Measurements from ENCODE around the gene CADM2.

GRCh38 chr3:84998545-84998944 lies 39.8 kb downstream of the CADM2 start:
- TF ChIP-seq EZH2 (IDR thresholded peaks at IDR 0.05; ENCODE audit: borderline replicate concordance, low read depth, low read length, severe bottlenecking), result no peak
- no peak for TF ChIP-seq CTCF (IDR thresholded peaks at IDR 0.05; ENCODE audit: extremely low read depth in 1 of 2, insufficient read depth in 1 of 2, low read depth in 1 of 2, low read length in 2 of 2)
- TF ChIP-seq POLR2A (IDR thresholded peaks at IDR 0.05; ENCODE audit: low read depth, low read length), result no peak
- no peak for TF ChIP-seq FOS (IDR thresholded peaks at IDR 0.05; ENCODE audit: borderline replicate concordance, insufficient read depth, low read length)
